Type B pancreatic cell (in vitro differentiated cells): ENCODE measurements around the gene TRAPPC2L. TPM values are rescaled to one million over a fixed set of nuclear protein-coding genes. Genes with fewer than 3 reads are reported as not detected.

ENCODE experiments used
- DNase-seq: peaks from one replicate; pipeline ENCODE4 v3.0.0; 2021; ENCODE audit warnings: mixed read lengths; ENCODE audit not compliant: unreplicated experiment; ENCODE audit errors: extremely low spot score
- H3K27ac Mint-ChIP-seq: 2 replicates; pipeline ENCODE4 v1.8.0; 2021; ENCODE audit warnings: mild to moderate bottlenecking, mixed read lengths
- H3K27me3 Mint-ChIP-seq: 2 replicates; pipeline ENCODE4 v1.8.0; 2021; ENCODE audit warnings: mixed read lengths
- H3K36me3 Mint-ChIP-seq: 2 replicates; pipeline ENCODE4 v1.8.0; 2021; ENCODE audit warnings: mixed read lengths
- H3K4me1 Mint-ChIP-seq: one replicate; pipeline ENCODE4 v1.8.0; 2021; ENCODE audit warnings: mixed read lengths; ENCODE audit not compliant: unreplicated experiment
- H3K4me3 Mint-ChIP-seq: 2 replicates; pipeline ENCODE4 v1.8.0; 2021; ENCODE audit warnings: mild to moderate bottlenecking, mixed read lengths
- H3K9me3 Mint-ChIP-seq: 2 replicates; pipeline ENCODE4 v1.8.0; 2021; ENCODE audit warnings: mixed read lengths
- total RNA-seq: library from RNA; stranded (reverse); gene quantifications from 2 replicates; pipeline ENCODE4 v1.2.1, GENCODE V29; 2021; ENCODE audit warnings: low replicate concordance
- TF ChIP-seq, protein P1 (sequence below): fragments of 200-600 bp; sonication (generic); conservative IDR thresholded peaks from 2 replicates; pipeline ENCODE4 v1.5.0; 2021; ENCODE audit warnings: antibody characterized with exemption, mild to moderate bottlenecking

Gene TRAPPC2L
- total RNA-seq, 1 donor from 2014 or later: 91.4 TPM

DNA sequence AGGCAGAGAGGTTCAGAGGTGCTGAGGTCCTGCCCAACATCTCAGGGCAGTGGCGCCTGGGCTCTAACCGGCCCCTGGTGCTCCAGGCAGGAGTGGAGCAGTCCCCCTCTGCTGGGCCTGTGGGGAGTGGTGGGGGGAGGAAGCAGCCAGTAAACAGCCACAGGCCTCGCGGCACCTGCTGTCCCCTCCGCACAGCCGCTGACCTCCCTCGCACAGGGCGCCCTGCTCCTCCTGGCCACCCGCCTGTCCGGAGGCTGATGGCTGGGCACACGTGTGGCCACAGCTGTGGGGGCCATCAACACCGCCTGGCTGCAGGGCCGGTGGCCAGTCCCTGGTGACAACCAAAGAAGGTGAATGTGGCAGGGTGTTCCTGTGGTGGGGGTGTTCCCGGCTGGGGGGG is 46.3 kb downstream of the TRAPPC2L start:
- Mint-ChIP-seq H3K4me3 (no peak overlapping the region), H3K27ac (no peak overlapping the region), H3K36me3 (no peaks in the 10 kb centered on the region), H3K9me3 (no peaks in the 10 kb centered on the region), H3K27me3 (no peaks in the 10 kb centered on the region), H3K4me1 (peaks cover 3% of the 10 kb centered on the region)
- no peak for DNase-seq
- TF ChIP-seq, protein P1, sequence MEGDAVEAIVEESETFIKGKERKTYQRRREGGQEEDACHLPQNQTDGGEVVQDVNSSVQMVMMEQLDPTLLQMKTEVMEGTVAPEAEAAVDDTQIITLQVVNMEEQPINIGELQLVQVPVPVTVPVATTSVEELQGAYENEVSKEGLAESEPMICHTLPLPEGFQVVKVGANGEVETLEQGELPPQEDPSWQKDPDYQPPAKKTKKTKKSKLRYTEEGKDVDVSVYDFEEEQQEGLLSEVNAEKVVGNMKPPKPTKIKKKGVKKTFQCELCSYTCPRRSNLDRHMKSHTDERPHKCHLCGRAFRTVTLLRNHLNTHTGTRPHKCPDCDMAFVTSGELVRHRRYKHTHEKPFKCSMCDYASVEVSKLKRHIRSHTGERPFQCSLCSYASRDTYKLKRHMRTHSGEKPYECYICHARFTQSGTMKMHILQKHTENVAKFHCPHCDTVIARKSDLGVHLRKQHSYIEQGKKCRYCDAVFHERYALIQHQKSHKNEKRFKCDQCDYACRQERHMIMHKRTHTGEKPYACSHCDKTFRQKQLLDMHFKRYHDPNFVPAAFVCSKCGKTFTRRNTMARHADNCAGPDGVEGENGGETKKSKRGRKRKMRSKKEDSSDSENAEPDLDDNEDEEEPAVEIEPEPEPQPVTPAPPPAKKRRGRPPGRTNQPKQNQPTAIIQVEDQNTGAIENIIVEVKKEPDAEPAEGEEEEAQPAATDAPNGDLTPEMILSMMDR: no peak

DNA sequence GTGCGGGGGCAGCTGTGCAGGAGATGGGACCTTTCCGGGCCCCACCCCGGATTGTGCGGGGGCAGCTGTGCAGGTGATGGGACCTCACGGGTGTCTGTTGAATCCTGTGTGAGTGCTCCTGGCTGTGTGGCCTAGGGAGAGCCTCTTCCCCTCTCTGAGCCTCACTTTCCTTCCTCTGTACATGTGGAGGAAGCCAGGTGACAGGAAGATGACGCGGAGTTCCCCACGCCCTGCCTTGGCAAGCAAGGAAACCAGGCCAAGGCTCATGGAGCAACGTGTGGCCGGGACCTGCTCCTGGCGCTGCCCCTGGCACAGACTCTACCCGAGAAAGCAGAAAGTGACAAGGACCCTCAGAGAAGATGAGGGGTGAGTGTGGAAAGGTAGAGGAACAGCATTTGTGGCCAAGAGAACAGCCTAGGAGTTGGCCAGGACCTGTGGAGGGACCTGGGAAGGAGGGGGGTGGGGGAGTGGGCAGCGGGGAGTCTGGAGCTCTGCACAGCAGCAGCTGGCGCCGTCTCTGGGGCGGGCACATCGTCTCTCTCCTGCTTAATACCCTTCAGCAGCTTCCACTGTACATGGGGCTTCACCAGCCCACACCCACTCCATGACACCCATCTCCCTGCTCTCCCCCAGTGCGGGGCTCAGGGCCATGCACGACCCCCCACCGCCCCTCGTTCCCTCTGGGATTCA is 47.9 kb downstream of the TRAPPC2L start:
- Mint-ChIP-seq H3K4me1 (peaks cover 3% of the 10 kb centered on the region), H3K27ac (no peak overlapping the region), H3K4me3 (no peak overlapping the region), H3K9me3 (no peaks in the 10 kb centered on the region), H3K36me3 (no peaks in the 10 kb centered on the region), H3K27me3 (no peaks in the 10 kb centered on the region)
- TF ChIP-seq, protein P1: no peak
- no peak for DNase-seq

DNA sequence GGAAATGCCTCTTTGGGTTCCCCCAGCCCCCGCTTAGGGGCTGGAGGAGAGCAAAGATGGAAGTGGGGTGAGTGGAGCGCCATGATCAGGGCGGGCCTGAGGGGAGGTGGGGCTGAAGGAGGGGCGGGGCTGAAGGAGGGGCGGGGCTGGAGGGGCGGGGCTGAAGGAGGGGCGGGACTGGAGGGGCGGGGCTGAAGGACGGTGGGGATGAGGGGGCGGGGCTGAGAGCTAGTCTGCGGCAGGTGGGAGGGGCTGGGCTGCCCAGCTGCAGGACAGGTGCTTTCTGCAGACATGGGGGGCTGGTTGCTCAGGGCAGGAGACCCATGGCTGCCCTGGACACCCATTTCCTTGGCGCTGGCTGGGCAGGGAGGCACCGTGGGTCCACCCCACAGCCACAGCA is 48.6 kb downstream of the TRAPPC2L start:
- TF ChIP-seq, protein P1: no peak
- no peak for DNase-seq
- no peaks in the 10 kb centered on the region for H3K36me3 Mint-ChIP-seq
- no peaks in the 10 kb centered on the region for H3K9me3 Mint-ChIP-seq
- H3K4me1 Mint-ChIP-seq: peaks cover 10% of the 10 kb centered on the region
- no peak overlapping the region for H3K27ac Mint-ChIP-seq
- H3K4me3 Mint-ChIP-seq: no peak overlapping the region
- no peaks in the 10 kb centered on the region for H3K27me3 Mint-ChIP-seq

DNA sequence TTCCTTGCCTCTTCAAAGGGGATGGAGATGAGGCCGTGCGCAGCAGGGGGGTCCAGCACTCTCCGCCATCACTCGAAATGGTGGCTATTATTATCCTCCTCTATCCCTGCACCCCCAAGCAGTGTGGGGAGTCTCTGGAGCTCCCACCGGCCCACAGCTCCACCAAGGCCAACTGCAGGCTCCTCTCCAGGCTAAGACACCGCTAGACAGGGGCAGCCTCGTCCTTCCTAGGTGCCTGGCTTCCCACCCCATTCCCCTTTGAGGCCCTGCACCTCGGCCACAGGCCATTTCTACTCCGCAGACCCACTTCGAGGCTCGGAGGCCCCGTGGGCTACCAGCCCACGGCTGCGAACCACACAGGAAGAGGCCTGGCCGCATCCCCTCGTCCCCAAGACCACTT is 49.1 kb downstream of the TRAPPC2L start:
- no peak overlapping the region for H3K4me3 Mint-ChIP-seq
- H3K36me3 Mint-ChIP-seq: no peaks in the 10 kb centered on the region
- peaks cover 10% of the 10 kb centered on the region for H3K4me1 Mint-ChIP-seq
- TF ChIP-seq, protein P1: no peak
- no peak for DNase-seq
- H3K27ac Mint-ChIP-seq: no peak overlapping the region
- no peaks in the 10 kb centered on the region for H3K9me3 Mint-ChIP-seq
- no peaks in the 10 kb centered on the region for H3K27me3 Mint-ChIP-seq

DNA sequence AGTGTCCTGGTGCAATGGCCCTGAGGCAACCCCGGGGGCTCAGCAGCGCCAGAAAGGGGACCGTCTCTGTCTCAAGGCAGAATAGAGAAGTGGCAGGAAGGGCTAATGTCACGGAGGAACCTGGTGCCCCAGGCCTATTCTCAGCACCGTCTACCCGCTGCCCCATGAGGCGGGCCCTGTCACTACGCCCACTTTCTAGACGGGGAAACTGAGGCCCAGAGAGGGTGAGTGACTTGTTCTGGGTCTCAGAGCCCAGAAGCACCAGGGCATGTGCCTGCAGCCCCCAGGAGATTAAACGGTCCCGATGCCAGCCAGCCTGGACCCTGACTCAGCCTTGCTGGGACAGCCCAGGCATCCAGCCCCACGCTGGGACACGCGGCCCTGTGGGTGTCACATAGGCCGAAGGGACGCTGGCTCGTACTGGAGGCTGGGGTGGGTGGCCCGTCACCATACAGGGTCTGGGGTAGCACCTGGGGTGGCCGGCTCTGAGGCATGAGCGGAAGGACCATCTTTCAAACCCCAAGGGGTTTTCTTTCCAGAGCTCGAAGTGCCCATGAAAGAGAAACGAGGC is 49.7 kb downstream of the TRAPPC2L start:
- TF ChIP-seq, protein P1: no peak
- no peaks in the 10 kb centered on the region for H3K27me3 Mint-ChIP-seq
- no peak for DNase-seq
- no peak overlapping the region for H3K4me3 Mint-ChIP-seq
- H3K27ac Mint-ChIP-seq: no peak overlapping the region
- H3K4me1 Mint-ChIP-seq: peaks cover 10% of the 10 kb centered on the region
- no peaks in the 10 kb centered on the region for H3K36me3 Mint-ChIP-seq
- H3K9me3 Mint-ChIP-seq: no peaks in the 10 kb centered on the region
